Measurements from ENCODE around the gene PRKCA.

GRCh38 chr17:66737524-66737923 is 435.1 kb downstream of the PRKCA start:
- TF ChIP-seq GATA2 (IDR thresholded peaks at IDR 0.05; ENCODE audit: low read depth, low read length), result no peak
- TF ChIP-seq GATA3 (IDR thresholded peaks at IDR 0.05; ENCODE audit: low read depth, low read length), result no peak

All from SH-SY5Y (cell line).